GM18861 (cell line): ENCODE measurements around the gene SEMA6A.
"Not testable (repeated sequence)": the region's sequence is repeated elsewhere in the genome, so short reads cannot be mapped to it uniquely, and the experiment has no call there.

Experiments used
- ATAC-seq: cut with Tn5 transposase; IDR thresholded peaks from one replicate; pipeline ENCODE4 v1.9.1; 2021; ENCODE audit not compliant: unreplicated experiment

The SEMA6A gene

GRCh38 chr5:116554764-116555163 is 19.9 kb downstream of the SEMA6A start:
- no peak for ATAC-seq

GRCh38 chr5:116553366-116553765 is 21.3 kb downstream of the SEMA6A start:
- ATAC-seq: no peak

DNA sequence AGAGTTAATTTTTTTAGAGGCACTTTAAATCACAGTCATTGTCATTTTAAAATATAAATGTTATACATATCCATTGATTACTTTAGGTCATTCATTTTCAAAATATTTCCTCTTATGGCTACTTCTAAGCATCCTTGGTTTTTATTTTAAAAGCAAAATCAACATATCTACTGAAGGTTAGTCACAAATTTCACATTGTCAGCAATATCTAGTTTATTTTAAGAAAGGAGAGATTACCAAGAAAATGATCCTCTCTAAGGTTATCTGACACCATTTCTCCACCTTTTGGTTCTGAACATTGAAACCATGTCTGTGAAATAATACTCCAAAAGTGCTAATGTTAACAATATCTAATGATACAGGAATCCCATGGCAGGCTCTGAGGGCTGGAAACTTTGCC is 24.5 kb downstream of the SEMA6A start:
- no peak for ATAC-seq

- ATAC-seq: no peak
Observed at GRCh38 chr5:116546743-116547124, 27.9 kb downstream of the SEMA6A start.

DNA sequence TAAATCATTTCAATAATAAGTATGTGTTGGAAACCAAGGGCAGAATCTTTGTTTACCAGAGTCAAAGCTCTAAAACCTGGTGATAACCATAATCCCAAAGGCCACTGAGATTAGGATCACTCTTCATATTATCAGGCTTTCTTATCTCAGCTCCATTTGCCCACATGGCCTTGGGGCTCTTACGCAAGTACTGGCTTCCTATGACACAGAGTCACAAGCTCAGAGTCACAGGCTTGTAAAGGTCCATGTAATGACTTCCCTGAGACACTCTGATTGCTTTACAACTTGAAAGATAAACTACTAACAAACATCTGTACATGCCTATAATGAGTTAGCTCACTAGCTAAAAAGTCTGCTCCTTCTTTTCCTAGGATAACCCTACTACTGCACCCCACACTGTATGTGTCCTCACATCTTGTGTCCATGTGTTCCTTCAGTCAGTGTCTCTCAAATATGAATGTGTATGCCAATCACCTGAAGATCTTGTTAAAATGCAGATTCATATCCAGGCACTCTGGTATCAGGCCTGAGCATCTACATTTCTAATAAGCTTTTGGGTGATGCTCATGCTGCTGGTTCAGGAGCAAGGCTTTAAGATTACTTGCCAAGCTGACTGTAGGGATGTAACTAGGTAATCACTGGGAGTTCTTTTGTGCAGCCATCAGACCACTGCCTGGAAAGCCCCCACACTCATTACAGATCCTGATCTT is 28.4 kb downstream of the SEMA6A start:
- ATAC-seq: no peak

DNA sequence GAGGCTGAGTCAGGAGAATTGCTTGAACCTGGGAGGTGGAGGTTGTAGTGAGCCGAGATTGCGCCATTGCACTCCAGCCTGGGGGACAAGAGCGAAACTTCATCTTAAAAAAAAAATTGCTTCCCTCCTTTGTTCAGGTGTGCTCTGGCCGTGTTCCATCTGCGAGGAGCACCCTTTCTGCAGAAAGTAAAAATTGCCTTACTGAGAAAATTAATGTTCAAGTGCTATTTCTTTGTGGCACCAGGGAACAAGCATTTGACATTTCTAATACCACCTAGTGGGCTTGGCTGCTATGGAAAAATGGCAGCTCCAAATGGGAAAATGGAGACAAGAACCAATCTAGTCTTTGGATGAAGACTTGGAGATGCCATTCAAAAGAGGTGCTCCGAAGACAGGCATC is 29.2 kb downstream of the SEMA6A start:
- not testable (repeated sequence) for ATAC-seq

DNA sequence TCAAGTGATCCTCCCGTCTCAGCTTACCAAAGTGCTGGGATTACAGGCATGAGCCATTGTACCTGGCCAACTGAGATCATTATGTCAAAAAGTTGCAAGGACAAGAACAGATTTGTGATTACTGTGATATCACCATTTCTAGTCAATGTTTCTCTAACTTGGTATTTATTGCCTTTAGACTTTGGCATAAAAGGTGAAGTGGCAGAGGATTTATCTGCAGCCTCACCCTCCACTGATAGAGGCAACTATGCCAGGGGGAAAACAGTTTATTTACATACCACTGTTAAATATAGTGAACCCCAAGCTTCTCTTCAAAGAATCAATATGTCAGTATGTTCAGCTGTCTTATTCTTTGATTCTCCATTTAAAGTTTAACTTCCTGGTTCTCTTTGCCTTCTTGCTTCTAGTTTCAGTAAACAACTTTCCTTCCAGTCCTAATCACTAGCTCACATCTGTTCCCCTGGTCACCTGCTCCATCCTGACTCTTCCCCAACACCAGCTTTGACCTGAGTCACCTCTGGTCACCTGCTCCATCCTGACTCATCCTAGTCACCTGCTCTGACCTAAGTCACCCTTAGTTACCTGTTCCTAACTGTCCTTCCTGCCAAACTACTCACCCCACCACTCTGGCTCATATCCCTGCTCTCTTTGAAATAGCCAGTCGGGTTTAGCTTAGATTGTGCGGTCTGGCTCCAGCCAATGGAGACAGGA is 29.9 kb downstream of the SEMA6A start:
- ATAC-seq: no peak

DNA sequence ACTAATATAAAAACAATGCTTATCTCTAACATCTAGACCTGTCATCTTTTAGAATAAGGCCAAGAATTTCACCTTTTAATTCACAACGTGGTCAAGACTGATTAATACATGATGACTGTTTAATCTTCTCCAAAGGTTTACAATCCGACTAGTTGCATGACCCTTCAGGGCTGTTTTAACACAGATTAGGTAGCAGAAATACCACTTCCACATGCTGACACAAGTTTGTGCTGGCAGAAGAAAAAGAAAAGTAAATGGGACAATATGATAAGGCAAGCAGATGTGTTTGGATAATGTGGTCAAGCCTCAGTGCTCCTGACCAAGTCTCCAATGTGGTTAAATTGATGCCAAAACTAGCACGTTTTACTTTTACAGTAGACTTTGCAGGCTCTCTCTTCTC is 31.1 kb downstream of the SEMA6A start:
- no peak for ATAC-seq

DNA sequence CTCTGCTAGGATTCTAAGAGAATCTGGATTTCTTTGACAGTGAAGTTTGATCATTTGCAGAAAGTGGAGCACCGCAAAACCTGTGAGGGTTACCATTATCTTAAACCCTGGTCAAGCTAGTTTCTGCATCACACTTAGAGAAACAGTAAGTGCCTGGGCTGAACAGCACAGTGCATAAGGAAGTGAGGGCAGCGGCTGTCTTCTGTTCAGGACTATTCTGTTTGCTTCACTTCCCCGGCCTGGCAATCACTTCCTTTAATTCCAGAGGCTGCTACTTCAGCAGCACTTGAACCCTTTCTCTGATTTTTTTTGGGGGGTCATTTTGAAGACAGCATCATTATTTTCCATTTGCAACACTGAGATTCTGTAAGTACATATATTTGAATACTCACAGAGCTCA is 32.0 kb downstream of the SEMA6A start:
- no peak for ATAC-seq

DNA sequence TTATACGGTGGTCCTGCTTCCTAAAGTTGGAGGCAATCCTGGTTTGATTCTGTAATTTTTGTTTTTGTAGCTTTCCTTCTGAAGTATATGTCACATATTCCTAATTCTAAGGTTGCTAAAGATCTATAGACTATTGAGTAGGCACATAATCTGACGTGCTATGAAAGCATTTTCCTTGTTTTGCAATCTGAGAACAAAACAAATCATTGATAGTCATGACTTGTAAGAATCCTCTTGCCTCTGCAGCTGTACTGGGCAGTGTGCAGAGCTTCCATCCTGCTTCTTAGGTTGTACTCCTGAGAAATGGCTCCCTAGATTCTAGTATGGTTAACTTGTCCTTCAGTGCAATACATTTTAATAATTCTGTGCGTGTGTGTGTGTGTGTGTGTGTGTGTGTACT is 35.4 kb downstream of the SEMA6A start:
- ATAC-seq: no peak

GRCh38 chr5:116536316-116537083 is 38.1 kb downstream of the SEMA6A start:
- ATAC-seq: no peak

GRCh38 chr5:116534964-116535651 is 39.5 kb downstream of the SEMA6A start:
- no peak for ATAC-seq

- peak; percentile 71 for ATAC-seq
Observed at GRCh38 chr5:116532762-116533525, 41.7 kb downstream of the SEMA6A start.

DNA sequence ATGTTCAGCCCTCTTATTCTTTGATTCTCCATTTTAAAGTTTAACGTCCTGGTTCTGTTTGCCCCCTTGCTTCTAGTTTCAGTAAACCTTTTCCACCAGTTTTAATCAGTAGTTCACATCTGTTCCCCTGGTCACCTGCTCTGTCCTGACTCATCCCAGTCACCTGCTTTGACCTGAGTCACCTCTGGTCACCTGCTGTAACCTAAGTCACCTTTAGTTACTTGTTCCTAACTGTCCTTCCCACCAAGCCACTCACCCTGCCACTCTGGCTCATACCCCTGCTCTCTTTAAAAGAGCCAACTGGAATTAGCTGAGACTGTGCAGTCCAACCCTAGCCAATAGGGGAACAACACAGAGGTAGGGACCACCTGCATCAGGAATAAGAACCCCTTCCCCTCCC is 43.0 kb downstream of the SEMA6A start:
- ATAC-seq: no peak

GRCh38 chr5:116531117-116531516 is 43.5 kb downstream of the SEMA6A start:
- ATAC-seq: no peak

GRCh38 chr5:116530276-116530675 is 44.3 kb downstream of the SEMA6A start:
- no peak for ATAC-seq

- no peak for ATAC-seq
Observed at GRCh38 chr5:116529615-116530014, 45.0 kb downstream of the SEMA6A start.

DNA sequence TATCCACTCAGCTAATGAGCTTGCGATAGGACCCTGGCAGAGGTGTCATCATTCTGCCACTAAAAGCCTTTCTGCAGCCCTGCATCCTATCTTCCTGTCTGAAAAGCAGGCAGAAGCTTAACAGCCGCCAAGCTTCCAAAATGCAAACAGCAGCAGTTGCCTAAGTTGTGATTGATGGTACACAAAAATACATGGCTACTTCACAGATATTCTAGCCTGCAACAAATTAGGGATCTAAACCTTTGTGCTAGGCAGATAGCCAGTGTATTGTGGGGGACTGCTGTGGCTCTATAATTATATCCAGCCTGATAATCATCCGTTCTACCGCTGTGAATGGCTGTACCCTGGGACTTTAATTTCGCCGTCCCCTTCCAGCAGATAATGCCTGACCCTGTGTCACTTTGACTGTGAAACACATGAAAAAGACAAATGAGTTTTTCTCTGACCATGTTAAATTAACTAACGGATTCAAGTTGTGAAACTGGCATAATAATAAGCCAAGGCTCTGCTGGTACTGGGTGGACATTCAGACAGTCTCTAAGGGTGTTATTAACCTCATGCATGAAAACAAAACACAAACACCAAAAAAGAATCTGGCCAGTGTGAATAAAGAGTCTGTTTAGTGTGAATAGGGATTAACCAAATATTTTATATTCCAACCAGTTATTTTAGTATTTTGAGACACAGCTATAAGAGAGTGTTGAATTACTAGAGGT is 45.9 kb downstream of the SEMA6A start:
- ATAC-seq: no peak

DNA sequence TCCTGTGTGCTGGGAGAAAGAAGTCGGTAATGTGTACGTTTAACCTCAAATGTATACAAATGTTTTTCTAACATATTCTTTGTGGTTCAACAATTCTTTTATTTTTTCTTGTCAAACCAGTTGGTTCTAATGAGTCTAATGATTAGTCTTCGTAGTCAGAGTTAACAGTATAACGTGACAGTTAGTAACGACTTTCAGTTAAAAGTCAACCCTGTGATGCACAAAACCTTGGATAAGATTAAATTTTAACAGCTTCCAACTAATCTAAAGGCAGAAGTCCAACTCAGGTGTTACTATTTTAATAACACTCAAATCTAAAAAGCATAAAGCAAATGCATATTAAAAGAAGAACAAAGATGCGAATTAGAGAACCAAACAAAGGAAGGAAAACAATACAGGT is 47.0 kb downstream of the SEMA6A start:
- ATAC-seq: no peak

- no peak for ATAC-seq
Observed at GRCh38 chr5:116525674-116526073, 48.9 kb downstream of the SEMA6A start.
